Measurements from ENCODE around the gene FOLR1.
A peak's percentile ranks its signal among the peaks of the same experiment; 100 is the strongest.

FOLR1 gene

GRCh38 chr11:72233056-72233772 lies 41.3 kb downstream of the FOLR1 start:
- intact Hi-C loops (cut with DNase I; ENCODE audit: low total_unique reads), result no loop called here
- no peak for TF ChIP-seq CTCF (IDR thresholded peaks at IDR 0.05)
- H3K9me3 ChIP-seq, result no peaks in the 10 kb centered on the region
- peaks cover 0 to 12% (median 6%) of the 10 kb centered on the region in 4 donors for H3K4me1 ChIP-seq
- no peak overlapping the region for H3K4me3 ChIP-seq
- H3K36me3 ChIP-seq, result peaks cover 89 to 100% (median 96%) of the 10 kb centered on the region in 3 donors
- H3K27ac ChIP-seq, result no peak overlapping the region
- peak in 1 of 2 donors; percentile 51 for DNase-seq
- no peaks in the 10 kb centered on the region for H3K27me3 ChIP-seq

GRCh38 chr11:72233773-72234513 lies 42.0 kb downstream of the FOLR1 start:
- intact Hi-C loops (cut with DNase I; ENCODE audit: low total_unique reads), result no loop called here
- peak in 1 of 2 donors; percentile 48 for DNase-seq
- Histone ChIP-seq H3K9me3 (no peaks in the 10 kb centered on the region), H3K27ac (no peak overlapping the region), H3K4me1 (peaks cover 0 to 16% (median 13%) of the 10 kb centered on the region in 4 donors), H3K4me3 (no peak overlapping the region), H3K36me3 (peaks cover 81 to 93% (median 89%) of the 10 kb centered on the region in 3 donors), H3K27me3 (no peaks in the 10 kb centered on the region)
- TF ChIP-seq CTCF (IDR thresholded peaks at IDR 0.05), result no peak

- intact Hi-C loops (cut with DNase I; ENCODE audit: low total_unique reads), result no loop called here
- Histone ChIP-seq H3K27me3 (no peaks in the 10 kb centered on the region), H3K27ac (no peak overlapping the region), H3K4me1 (peaks cover 0 to 21% (median 18%) of the 10 kb centered on the region in 4 donors), H3K9me3 (no peaks in the 10 kb centered on the region), H3K36me3 (peaks cover 76 to 88% (median 83%) of the 10 kb centered on the region in 3 donors), H3K4me3 (no peak overlapping the region)
- TF ChIP-seq CTCF (IDR thresholded peaks at IDR 0.05), result no peak
- DNase-seq, result peak in 1 of 2 donors; percentile 32
These were observed 42.5 kb downstream of the FOLR1 start for GRCh38 chr11:72234514-72234830.

- Histone ChIP-seq H3K4me1 (peaks cover 0 to 26% (median 22%) of the 10 kb centered on the region in 4 donors), H3K36me3 (peaks cover 72 to 83% (median 79%) of the 10 kb centered on the region in 3 donors), H3K27ac (no peak overlapping the region), H3K4me3 (no peak overlapping the region), H3K9me3 (no peaks in the 10 kb centered on the region), H3K27me3 (no peaks in the 10 kb centered on the region)
- intact Hi-C loops (cut with DNase I; ENCODE audit: low total_unique reads), result no loop called here
- peak in 1 of 2 donors; percentile 24 for DNase-seq
- no peak for TF ChIP-seq CTCF (IDR thresholded peaks at IDR 0.05)
These were observed 43.0 kb downstream of the FOLR1 start for GRCh38 chr11:72234920-72235319.

GRCh38 chr11:72235351-72236057 lies 43.6 kb downstream of the FOLR1 start:
- H3K4me1 ChIP-seq, result peaks cover 0 to 32% (median 28%) of the 10 kb centered on the region in 4 donors
- TF ChIP-seq CTCF (IDR thresholded peaks at IDR 0.05), result no peak
- no peak overlapping the region for H3K4me3 ChIP-seq
- no peak for DNase-seq
- peaks cover 66 to 78% (median 73%) of the 10 kb centered on the region in 3 donors for H3K36me3 ChIP-seq
- no peaks in the 10 kb centered on the region for H3K9me3 ChIP-seq
- H3K27me3 ChIP-seq, result no peaks in the 10 kb centered on the region
- no peak overlapping the region for H3K27ac ChIP-seq
- intact Hi-C loops (cut with DNase I; ENCODE audit: low total_unique reads), result no loop called here
